ENCODE measurements around the gene SH3PXD2A. TPM values are rescaled to one million over a fixed set of nuclear protein-coding genes. Genes with fewer than 3 reads are reported as not detected.

Gene SH3PXD2A
- total and polyA plus RNA-seq, 9 of the 15 experiments (the other 6 are each of a cell fraction or from before 2014, with no cell fraction given), result 0.41 to 9.3 (median 2.5) TPM

- TF ChIP-seq ZNF639 (CRISPR knock-in tag; conservative IDR thresholded peaks at IDR 0.05 in 1 of 2, IDR thresholded peaks at IDR 0.05 in 1 of 2) (no peak), DPF2 (IDR thresholded peaks at IDR 0.05) (peak; percentile 66; the same call in 1 of the 2 replicates), ZNF280B (CRISPR knock-in tag; IDR thresholded peaks at IDR 0.05) (no peak), ZNF407 (IDR thresholded peaks at IDR 0.05; ENCODE audit: low read depth) (no peak), YY1 (IDR thresholded peaks at IDR 0.05; ENCODE audit: borderline replicate concordance in 1 of 3, control insufficient read depth in 1 of 3, extremely low read depth in 1 of 3, insufficient read depth in 3 of 3, insufficient read length in 1 of 3, insufficient replicate concordance in 2 of 3, low read depth in 1 of 3, low read length in 2 of 3) (no peak), GABPB1 (CRISPR knock-in tag; IDR thresholded peaks at IDR 0.05) (no peak), STAT5A (IDR thresholded peaks at IDR 0.05; ENCODE audit: borderline replicate concordance, low read length) (no peak), TAF7 (tag; IDR thresholded peaks at IDR 0.05) (0 out of 2 replicates have a peak, but pooled peaks have one; percentile 13), NKRF (IDR thresholded peaks at IDR 0.05; ENCODE audit: borderline replicate concordance) (no peak), CBFA2T2 (conservative IDR thresholded peaks at IDR 0.05) (peak; percentile 77), GTF2F1 (IDR thresholded peaks at IDR 0.05; ENCODE audit: low read depth, low read length) (no peak)
Observed at GRCh38 chr10:103772096-103772845, 83.1 kb downstream of the SH3PXD2A start (continued).

Measured in K562 (cell line).